Smooth muscle cell (in vitro differentiated cells): ENCODE data around the gene CHN2. TPM values are rescaled to one million over a fixed set of nuclear protein-coding genes. Genes with fewer than 3 reads are reported as not detected.

Experiments
- DNase-seq: peaks from one replicate; lab custom pipeline; 2025; ENCODE audit not compliant: unreplicated experiment; lab: John Stamatoyannopoulos, UW
- H2AFZ ChIP-seq: fragments of 200-600 bp; sonication (generic); 2 replicates; pipeline ENCODE4 v1.6.0; 2016; ENCODE audit warnings: antibody characterized with exemption, low read depth, mild to moderate bottlenecking
- H3F3A ChIP-seq: fragments of 200-600 bp; sonication (generic); 2 replicates; pipeline ENCODE4 v1.6.0; 2017; ENCODE audit warnings: antibody characterized with exemption, low read depth
- H3K27ac ChIP-seq: fragments of 200-600 bp; sonication (generic); 2 replicates; pipeline ENCODE4 v1.5.1; 2016; ENCODE audit warnings: low read depth, mild to moderate bottlenecking
- H3K27me3 ChIP-seq: fragments of 200-600 bp; sonication (generic); 2 replicates; pipeline ENCODE4 v1.6.1; 2016; ENCODE audit warnings: low read depth, mild to moderate bottlenecking
- H3K36me3 ChIP-seq: fragments of 200-600 bp; sonication (generic); 2 replicates; pipeline ENCODE4 v1.5.1; 2016; ENCODE audit warnings: low read depth
- H3K4me1 ChIP-seq: fragments of 200-600 bp; sonication (generic); 2 replicates; pipeline ENCODE4 v1.5.1; 2016; ENCODE audit warnings: low read depth
- H3K4me2 ChIP-seq: fragments of 200-600 bp; sonication (generic); 2 replicates; pipeline ENCODE4 v1.6.0; 2016; ENCODE audit warnings: mild to moderate bottlenecking
- H3K4me3 ChIP-seq: fragments of 200-600 bp; sonication (generic); 2 replicates; pipeline ENCODE4 v1.5.1; 2016; ENCODE audit warnings: mild to moderate bottlenecking
- H3K79me2 ChIP-seq: fragments of 200-600 bp; sonication (generic); 2 replicates; pipeline ENCODE4 v1.6.0; 2016; ENCODE audit warnings: low read depth, mild to moderate bottlenecking
- H3K9ac ChIP-seq: fragments of 200-600 bp; sonication (generic); 2 replicates; pipeline ENCODE4 v1.6.0; 2016; ENCODE audit warnings: low read depth
- H3K9me3 ChIP-seq: fragments of 200-600 bp; sonication (generic); replicated peaks from 2 replicates; pipeline ENCODE4 v1.5.1; 2016; ENCODE audit warnings: low read depth
- H4K20me1 ChIP-seq: fragments of 200-600 bp; sonication (generic); 2 replicates; pipeline ENCODE4 v1.6.0; 2016; ENCODE audit warnings: low read depth
- WGBS: methylation state at CpG from one replicate; pipeline ENCODE4 v1.1.7; 2016; ENCODE audit warnings: low lambda C conversion rate; 5-methylcytosine and 5-hydroxymethylcytosine counted together
- polyA plus RNA-seq: library from polyadenylated mRNA; unstranded; fragments of >200 nt; fragmentation: Nextera tagmentation; extraction: Ambion mirVana; gene quantifications from 2 replicates; pipeline ENCODE4 v1.2.1, GENCODE V29; 2016
- total RNA-seq: library from RNA; depleted of rRNA; stranded (reverse); fragments of >200 nt; gene quantifications from 2 replicates; pipeline ENCODE4 v1.2.3, GENCODE V29; 2014
- TF ChIP-seq, protein P1 (sequence below): fragments of 200-600 bp; sonication (generic); IDR thresholded peaks from 2 replicates; pipeline ENCODE4 v1.5.1; 2017; ENCODE audit warnings: borderline replicate concordance, mild to moderate bottlenecking, antibody characterized with exemption; ENCODE audit not compliant: insufficient read depth, poor library complexity, severe bottlenecking

The CHN2 gene
- total and polyA plus RNA-seq, 2 experiments from 2014 or later = 7.4 to 20.7 TPM

DNA sequence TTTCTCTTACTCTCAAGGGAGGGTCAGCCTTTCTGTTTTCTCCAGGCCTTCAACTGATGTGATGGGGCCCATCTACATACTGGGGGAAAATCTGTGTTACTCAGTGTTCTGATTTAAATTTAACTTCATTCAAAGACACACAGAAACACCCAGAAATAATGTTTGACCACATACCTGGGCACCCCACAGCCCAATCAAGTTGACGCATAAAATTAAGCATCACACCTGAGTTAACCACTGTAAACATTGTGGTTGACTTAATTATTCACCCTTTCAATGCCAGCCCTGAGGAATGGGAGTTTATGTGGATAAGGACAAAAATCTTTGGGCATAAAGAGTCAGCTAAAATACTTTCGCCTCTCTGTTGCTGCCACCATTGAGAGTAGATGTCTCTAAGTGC is 10.0 kb upstream of the CHN2 start:
- Histone ChIP-seq H2AFZ (no peak overlapping the region), H3K4me1 (peaks cover 4% of the 10 kb centered on the region), H3K9ac (no peak overlapping the region), H3K27ac (no peak overlapping the region), H3K79me2 (no peaks in the 10 kb centered on the region), H3K4me2 (no peak overlapping the region), H3F3A (no peaks in the 10 kb centered on the region), H3K36me3 (no peaks in the 10 kb centered on the region), H4K20me1 (no peaks in the 10 kb centered on the region), H3K27me3 (no peaks in the 10 kb centered on the region), H3K9me3 (no peaks in the 10 kb centered on the region), H3K4me3 (no peak overlapping the region)
- TF ChIP-seq, protein P1, sequence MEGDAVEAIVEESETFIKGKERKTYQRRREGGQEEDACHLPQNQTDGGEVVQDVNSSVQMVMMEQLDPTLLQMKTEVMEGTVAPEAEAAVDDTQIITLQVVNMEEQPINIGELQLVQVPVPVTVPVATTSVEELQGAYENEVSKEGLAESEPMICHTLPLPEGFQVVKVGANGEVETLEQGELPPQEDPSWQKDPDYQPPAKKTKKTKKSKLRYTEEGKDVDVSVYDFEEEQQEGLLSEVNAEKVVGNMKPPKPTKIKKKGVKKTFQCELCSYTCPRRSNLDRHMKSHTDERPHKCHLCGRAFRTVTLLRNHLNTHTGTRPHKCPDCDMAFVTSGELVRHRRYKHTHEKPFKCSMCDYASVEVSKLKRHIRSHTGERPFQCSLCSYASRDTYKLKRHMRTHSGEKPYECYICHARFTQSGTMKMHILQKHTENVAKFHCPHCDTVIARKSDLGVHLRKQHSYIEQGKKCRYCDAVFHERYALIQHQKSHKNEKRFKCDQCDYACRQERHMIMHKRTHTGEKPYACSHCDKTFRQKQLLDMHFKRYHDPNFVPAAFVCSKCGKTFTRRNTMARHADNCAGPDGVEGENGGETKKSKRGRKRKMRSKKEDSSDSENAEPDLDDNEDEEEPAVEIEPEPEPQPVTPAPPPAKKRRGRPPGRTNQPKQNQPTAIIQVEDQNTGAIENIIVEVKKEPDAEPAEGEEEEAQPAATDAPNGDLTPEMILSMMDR = no peak
- 97% methylated on average over 2 of the region's 2 CpGs for WGBS
- no peak for DNase-seq

DNA sequence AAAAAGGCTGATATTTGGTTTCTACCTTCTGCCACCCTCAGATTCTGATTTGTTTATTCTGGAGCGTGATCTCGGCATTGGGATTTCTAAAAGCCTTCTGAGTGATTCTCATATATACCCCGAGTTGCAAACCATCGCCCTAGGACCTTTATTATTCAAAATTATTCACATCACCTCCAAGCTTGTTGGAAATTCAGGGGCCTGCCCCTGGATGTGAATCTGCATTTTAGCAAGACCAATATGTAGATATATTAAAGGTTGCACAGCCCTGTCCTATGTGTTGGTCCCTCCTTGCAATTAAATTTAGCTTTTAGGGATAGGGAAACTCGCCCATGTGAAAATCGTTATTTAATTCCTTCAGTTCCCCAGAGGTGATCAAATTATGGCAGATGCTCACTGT is 9.0 kb upstream of the CHN2 start:
- no peak overlapping the region for H3K4me2 ChIP-seq
- H3F3A ChIP-seq = no peaks in the 10 kb centered on the region
- no peak overlapping the region for H3K27ac ChIP-seq
- no peaks in the 10 kb centered on the region for H3K79me2 ChIP-seq
- H3K9me3 ChIP-seq = no peaks in the 10 kb centered on the region
- peaks cover 10% of the 10 kb centered on the region for H3K4me1 ChIP-seq
- no peak for DNase-seq
- H3K27me3 ChIP-seq = no peaks in the 10 kb centered on the region
- H3K36me3 ChIP-seq = no peaks in the 10 kb centered on the region
- no peak overlapping the region for H3K9ac ChIP-seq
- WGBS = 94% methylated on average over 6 of the region's 6 CpGs
- no peak overlapping the region for H2AFZ ChIP-seq
- H4K20me1 ChIP-seq = no peaks in the 10 kb centered on the region
- TF ChIP-seq, protein P1 = no peak
- H3K4me3 ChIP-seq = no peak overlapping the region

DNA sequence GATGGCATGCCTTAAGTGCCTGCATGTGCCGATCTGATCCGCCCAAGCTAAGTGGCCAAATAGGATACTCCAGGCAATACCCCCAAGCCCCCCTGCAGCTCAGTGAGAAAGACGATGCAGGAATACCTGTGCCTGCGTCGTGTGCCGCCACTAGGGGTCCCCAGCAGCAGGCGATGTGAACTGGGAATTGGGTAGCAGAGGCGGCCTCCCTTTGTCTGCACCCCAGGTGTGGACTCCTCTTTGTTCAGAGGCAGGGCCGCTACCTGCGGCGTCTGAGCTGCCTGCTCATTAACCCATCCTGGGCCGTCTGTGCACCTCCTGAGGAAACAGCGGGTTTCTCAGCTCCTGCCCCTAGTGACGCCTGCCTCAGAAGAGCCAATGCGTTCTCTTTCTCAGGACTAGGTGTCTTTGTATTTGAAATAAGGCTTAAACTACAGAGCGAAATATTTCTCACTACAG is 4.8 kb upstream of the CHN2 start:
- Histone ChIP-seq H3K27ac (no peak overlapping the region), H3K4me2 (peak overlapping the region; percentile 81), H3K4me3 (peak overlapping the region; percentile 34), H3K79me2 (no peaks in the 10 kb centered on the region), H3K9me3 (no peaks in the 10 kb centered on the region), H3K36me3 (no peaks in the 10 kb centered on the region), H3F3A (no peaks in the 10 kb centered on the region), H3K9ac (no peak overlapping the region), H4K20me1 (no peaks in the 10 kb centered on the region), H3K27me3 (peaks cover 29% of the 10 kb centered on the region), H2AFZ (peak overlapping the region; percentile 68), H3K4me1 (peaks cover 10% of the 10 kb centered on the region)
- peak; percentile 4 for DNase-seq
- TF ChIP-seq, protein P1 = peak; percentile 81
- 5% methylated on average over 16 of the region's 16 CpGs for WGBS

DNA sequence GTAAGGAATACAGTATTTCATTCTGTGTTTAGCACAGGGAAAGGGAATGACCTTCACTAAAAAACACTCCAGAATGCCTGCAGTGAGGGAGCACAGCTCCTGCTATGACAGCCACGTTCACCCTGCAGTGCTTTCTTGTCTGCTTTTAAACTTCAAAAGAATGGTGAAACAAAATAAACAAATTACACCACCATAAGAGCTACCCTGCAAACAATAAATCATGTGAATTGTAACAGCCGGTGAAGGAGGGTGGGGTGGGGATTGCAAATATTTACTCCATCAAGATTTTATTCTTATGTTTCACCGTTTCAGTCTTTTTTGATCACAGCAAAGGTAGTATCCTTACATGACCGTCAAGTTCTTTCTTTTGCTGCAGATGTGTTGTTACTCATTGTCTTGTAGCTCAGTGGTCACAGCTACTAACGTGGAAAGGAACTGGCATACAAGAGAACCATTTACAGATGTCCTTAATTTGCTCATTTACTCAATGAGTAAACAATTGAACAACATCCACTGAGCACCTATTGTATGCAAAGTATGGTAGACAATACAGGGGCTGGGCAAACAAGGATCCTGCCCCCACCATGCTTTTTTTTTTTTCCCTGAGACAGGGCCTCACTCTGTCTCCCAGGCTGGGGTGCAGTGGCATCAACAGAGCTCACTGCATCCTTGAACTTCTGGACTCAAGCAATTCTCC is 4.1 kb upstream of the CHN2 start:
- Histone ChIP-seq H3K36me3 (no peaks in the 10 kb centered on the region), H3K27ac (no peak overlapping the region), H3K9ac (no peak overlapping the region), H3K4me3 (no peak overlapping the region), H3K79me2 (no peaks in the 10 kb centered on the region), H3K9me3 (no peaks in the 10 kb centered on the region), H3K4me1 (peaks cover 10% of the 10 kb centered on the region), H4K20me1 (no peaks in the 10 kb centered on the region), H3F3A (no peaks in the 10 kb centered on the region), H3K27me3 (peaks cover 36% of the 10 kb centered on the region), H2AFZ (peak overlapping the region; percentile 68), H3K4me2 (peak overlapping the region; percentile 81)
- WGBS = 42% methylated on average over 5 of the region's 5 CpGs
- TF ChIP-seq, protein P1 = no peak
- DNase-seq = no peak
